Kasumi-1 (cell line): ENCODE measurements around the gene ARHGAP4.

ENCODE experiments used
- DNase-seq, 2 experiments: peaks; one replicate each; lab custom pipeline; 2025; lab: John Stamatoyannopoulos, UW

Gene ARHGAP4

GRCh38 chrX:153867671-153868070 is 58.4 kb downstream of the ARHGAP4 start:
- no peak for DNase-seq

GRCh38 chrX:153867139-153867538 is 58.9 kb downstream of the ARHGAP4 start:
- DNase-seq = no peak

DNA sequence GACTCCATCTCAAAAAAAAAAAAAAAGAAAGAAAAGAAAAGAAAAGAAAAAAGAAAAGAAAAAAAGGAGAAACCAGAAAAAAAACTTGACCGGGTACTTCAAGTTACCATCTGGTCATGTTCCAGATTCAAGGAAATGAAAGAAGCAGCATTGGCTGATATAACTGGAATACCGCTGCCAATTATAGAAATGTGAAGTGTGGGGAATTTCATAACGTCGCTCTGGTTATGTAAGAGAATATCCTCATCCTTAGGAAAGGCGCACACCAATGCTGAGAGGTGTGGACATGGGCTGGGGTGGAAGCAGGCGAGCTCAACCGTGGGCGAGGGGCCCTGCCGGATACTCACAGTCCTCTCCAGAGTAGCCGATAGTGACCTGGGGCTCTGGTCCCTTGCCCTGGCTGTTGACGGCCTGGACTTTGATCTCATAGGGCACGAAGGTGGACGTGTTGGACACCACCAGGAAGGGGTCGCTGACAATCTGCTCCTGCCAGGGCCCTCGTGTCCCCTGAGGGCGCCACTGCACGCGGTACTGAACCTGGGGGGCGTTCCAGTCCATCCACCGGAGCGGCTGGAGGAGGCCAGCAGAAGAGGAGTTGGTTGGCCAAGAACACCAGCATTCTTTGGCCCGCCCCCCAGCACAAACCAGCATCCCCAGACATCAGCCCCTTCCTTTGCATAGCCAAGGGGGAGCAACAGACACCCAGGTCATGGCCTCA is 59.6 kb downstream of the ARHGAP4 start:
- no peak for DNase-seq

DNA sequence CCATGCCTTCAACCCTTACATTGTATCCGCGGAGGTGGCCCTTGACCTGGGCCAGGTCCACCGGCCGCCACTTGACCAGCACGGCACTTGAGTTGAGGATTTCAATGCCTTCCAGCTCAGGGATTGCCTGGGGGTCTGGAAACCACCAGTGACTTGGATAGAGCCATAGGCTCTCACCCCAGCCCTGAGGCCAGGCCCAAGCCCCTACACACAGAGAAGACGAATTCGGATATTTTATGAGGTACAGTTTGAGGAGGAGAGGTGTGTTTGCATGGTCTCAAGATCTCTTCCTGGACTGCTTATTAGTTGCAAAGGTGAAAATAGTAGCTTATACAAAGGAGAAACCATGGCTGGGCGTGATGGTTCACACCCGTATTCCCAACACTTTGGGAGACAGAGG is 60.4 kb downstream of the ARHGAP4 start:
- DNase-seq = no peak

GRCh38 chrX:153865321-153865580 is 60.8 kb downstream of the ARHGAP4 start:
- DNase-seq = no peak

- no peak for DNase-seq
These were observed 61.3 kb downstream of the ARHGAP4 start for GRCh38 chrX:153864561-153865320.

GRCh38 chrX:153864101-153864500 is 62.0 kb downstream of the ARHGAP4 start:
- no peak for DNase-seq

GRCh38 chrX:153863251-153863991 is 62.6 kb downstream of the ARHGAP4 start:
- no peak for DNase-seq

DNA sequence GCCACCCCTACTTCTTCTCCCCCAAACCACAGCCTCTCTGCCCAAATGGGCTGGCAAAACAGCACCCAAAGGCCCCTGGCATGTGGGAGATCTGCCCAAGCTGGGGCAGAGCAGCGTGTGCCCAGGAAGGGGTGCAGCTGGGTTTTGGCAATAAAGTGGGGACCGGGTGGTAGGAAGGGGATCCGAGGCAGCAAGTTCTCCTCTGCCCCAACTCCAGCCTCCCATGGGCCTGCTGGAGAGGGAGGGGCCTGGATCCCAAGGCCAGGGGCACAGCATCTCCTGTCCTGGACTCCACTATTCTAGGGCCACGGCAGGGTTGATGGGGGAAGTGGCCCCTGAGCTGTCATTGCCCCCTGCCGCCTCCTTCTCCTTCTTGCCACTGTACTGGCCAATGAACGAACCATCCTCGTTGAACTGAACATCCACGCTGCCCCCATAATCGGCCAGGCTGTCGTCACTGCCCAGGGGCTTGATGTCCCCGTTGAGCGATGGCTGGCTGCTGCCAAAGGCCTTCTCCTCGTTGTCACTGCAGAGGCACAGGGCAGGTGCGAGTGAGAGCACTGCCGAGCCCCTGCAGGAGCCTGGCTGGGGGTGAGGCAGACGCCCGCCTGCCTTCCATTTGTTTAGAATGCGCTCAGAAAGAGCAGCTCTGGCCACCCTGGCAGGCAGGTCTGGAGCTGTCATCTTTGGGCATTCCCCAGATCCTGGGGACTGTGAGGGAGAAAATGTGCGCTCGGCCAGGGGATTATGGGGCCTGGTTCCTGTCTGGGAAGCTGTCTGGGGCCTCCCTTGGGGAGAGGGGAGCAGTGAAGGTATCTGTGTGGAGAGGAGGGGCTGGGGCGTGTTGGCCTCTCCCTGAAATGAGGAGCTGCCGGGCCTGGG is 63.5 kb downstream of the ARHGAP4 start:
- DNase-seq = no peak

DNA sequence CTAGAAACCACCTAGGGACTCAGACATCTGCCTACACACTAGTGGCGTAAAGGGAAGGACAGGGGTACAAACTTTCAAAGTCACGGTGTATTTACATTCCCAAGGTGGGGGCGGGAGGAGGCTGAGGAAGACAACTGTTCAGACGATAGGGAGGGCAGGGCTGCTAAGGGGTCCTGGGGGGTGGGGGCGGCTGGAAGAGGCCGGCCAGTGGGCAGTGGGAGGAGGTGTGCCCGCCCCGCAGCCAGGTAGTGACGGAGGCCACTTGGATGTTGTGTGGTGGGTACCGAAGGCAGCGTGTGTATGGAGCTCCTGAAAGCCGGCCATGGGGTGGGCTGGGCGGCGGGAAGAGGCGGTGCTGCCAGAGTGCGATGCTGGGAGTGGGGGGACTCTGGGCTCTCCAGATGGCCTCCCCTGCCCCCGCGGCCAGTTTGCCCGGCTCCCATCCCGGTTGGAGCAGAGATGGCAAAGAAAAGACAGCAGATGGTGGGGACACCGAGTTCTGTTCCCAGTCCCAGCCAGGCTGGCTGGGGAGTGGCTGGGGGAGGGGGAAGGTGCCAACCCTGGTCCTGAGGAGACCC is 64.2 kb downstream of the ARHGAP4 start:
- DNase-seq = no peak

- no peak for DNase-seq
These were observed 64.9 kb downstream of the ARHGAP4 start for GRCh38 chrX:153861151-153861550.
